Stimulated activated CD4-positive, alpha-beta T cell treated with anti-CD3 and anti-CD28 coated beads, TNF-alpha, amount 100 ng/mL, for 48 hours (primary cell): ENCODE data around the gene PXDC1.

Experiments
- DNase-seq, 3 donors: peaks; one replicate each; pipeline ENCODE4 v3.0.0-alpha.2; 2020; ENCODE audit warnings: low read depth in 3 of 3

The PXDC1 gene

DNA sequence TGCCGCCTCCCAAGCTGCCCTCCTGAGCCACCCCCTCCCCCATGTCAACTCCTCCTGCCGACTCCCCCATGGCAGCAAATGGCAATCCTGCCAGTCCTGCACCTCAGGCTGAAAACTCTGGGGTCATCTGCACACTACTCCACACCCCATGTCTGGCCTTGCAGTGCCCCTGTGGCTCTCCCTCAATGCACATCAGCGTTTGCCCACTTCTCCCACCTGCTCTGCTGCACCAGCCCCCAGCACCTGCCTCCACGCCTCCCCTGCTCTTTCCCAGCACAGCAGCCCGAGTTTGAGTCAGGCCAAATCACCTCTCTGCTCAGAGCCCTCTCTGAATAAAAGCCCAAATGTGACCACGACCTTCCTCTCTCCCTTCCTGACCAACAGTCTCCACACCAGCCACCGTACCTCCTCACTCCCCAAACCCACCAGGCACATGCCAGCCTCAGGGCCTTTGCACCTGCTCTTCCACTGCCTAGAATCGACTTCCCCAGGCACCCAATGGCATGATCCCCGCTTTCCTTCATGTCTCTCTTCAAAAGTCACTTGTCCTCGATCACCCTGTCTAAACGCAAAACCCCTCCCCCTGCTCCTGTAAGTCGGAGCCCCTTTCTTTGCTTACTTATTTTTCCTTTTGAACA is 4.3 kb downstream of the PXDC1 start:
- DNase-seq, result no peak

GRCh38 chr6:3746696-3747095 is 4.8 kb downstream of the PXDC1 start:
- no peak for DNase-seq

DNA sequence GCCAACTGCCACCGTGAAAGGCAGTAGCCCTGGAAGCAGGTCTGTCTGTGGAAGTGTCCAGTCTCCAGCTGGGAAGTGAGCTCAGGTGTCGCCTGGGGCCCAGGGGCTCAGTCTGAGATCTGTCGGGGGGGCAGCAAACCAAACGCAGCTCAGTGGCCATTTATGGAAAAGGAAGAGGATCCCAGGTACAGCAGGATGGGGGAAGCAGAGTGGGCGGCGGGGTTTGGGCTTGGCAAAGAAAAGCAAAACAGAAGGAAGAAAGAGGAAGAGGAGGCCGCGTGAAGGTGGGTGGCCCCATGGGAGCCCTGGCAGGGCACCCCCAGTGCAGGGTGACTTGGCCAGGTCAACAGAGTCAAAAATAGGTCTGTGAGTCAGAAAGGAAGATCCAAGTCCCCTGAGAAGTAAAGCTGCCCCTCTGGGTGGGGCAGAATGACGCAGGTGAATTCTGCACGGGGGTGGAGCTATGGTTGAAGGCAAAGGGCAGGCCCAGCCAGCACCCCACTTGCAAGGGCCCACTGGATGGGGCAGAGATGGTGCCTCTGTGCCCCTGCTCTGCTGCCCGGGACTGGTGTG is 5.3 kb downstream of the PXDC1 start:
- no peak for DNase-seq

DNA sequence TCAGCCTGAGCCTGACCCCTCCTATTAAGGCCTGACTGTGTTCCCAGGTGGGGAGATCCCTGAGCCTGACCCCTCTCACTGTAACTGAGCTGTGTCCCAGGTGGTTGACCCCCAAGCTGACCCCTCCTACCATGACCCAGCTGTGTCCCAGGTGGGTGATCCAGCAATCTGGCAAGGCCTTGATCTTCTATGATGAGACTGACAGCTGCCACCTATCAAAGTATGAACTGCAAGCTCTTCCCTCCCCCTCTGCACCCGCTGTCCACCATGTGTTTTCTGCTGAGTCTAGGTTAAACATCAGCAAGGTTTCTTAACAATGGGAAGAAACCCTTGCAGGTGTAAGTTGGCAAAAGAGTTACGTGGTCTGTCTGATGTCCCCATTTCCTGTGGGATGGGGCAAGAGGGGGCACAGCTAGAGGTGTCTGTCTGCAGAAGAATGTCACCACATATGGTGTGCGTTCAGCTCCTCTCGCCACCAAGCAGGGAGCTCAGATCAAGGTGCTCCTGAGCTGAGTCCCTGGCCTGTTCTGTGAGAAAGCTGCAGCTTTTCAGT is 5.9 kb downstream of the PXDC1 start:
- DNase-seq, result no peak

DNA sequence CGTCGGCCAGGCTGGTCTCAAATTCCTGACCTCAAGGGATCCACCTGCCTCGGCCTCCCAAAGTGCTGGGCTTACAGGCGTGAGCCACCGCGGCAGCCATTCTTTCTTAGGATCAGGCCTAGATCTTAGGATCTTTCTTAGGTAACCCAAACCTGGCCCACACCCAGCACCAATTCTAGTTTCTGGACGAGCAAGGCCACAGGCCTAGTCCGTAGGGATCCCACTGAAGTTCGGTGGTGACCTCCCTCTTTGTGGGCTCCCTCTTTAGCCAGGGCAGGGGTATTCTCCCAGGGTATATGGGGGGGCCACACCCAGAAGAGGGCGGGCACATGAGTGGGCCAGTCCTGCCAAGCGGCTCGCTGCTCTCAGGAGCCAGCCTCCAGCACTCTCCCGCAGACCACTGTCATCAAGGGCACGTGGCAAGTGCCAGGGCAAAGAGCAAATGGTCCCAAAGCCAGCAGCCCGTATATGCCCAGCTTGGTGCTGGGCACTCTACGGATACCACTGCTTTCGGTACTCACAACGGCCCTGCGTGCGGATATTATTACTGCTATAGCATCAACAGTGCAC is 6.5 kb downstream of the PXDC1 start:
- DNase-seq, result no peak

- no peak for DNase-seq
Observed at GRCh38 chr6:3744211-3744900, 7.2 kb downstream of the PXDC1 start.

GRCh38 chr6:3743541-3743940 is 8.0 kb downstream of the PXDC1 start:
- no peak for DNase-seq

GRCh38 chr6:3742426-3743344 is 8.8 kb downstream of the PXDC1 start:
- DNase-seq, result peak; percentile 75 to 89 (median 85)

DNA sequence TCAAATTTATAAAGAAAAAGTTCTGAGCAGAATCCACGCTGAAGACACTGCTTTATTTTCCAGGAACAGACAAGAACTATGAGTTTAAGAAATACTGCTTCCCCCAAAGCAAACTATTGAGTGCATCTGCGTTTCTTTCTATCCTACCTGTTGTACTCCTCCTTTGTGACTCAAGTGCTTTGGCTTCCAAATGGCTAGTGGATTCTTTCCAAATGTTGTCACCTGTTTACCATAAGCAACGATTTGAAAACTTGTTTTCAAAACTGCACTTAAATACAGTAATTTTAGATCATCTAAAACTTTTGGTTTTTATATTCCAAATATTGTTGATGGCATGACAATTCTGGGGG is 9.5 kb downstream of the PXDC1 start:
- no peak for DNase-seq

GRCh38 chr6:3741477-3741871 is 10.0 kb downstream of the PXDC1 start:
- no peak for DNase-seq

GRCh38 chr6:3740551-3741476 is 10.7 kb downstream of the PXDC1 start:
- DNase-seq, result no peak

- DNase-seq, result no peak
Observed at GRCh38 chr6:3739311-3739897, 12.1 kb downstream of the PXDC1 start.

DNA sequence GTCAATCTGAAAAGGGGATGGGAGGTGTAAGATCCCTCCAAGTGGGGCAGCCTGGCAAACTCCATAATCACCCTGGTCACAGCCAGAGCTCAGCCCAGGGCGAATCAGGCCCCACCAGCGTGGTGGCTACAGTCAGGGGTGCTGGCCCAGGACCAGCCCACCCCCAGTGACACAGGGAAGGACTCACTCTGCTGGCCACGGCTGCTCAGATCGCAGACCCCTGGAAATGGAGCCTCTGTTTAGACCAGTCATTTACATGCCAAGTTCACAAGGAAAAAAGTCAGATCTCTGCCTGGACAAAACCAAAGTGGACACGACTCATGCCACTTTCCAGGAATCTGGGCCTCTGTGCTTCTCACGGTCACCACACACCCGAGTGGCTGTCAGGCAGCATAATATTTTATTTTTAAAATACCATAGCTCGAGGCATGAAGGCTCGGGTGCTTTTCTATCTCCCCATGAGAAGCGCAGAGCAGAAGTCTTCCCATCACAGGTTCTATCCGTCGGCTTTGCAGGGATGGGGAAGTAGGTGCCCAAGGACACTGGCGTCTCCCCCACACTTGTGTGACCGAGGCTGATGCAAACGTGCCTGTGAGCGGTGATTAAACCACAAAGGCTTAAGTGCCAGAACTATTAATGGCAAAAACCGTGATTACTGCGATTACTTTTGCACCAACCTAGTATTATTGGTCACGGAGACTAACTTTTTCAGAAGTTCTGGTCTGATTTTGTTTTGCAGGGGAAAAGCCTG is 13.0 kb downstream of the PXDC1 start:
- DNase-seq, result no peak

GRCh38 chr6:3737831-3738210 is 13.7 kb downstream of the PXDC1 start:
- no peak for DNase-seq

- DNase-seq, result no peak
Observed at GRCh38 chr6:3737149-3737830, 14.2 kb downstream of the PXDC1 start.

DNA sequence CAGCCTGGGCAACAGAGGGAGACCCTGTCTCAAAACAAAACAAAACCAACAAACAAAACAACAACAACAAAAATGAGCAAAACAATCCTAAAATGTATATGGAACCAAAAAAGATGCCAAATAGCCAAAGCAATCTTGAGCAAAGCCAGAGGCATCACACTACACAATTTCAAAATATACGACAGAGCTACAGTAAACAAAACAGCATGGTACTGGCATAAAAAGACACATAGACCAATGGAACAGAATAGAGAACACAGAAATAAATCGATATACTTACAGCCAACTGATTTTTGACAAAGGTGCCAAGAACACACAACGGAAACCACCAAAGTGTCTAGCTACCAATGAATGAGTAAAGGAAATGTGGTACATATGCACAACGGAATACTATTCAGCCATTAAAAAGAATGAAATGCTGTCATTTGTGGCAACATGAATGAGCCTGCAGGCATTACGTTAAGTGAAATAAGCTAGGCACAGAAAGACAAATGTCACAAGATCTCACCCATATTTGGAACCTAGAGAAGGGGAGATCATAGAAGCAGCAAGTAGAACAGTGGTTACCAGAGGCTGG is 16.4 kb downstream of the PXDC1 start:
- no peak for DNase-seq

GRCh38 chr6:3734023-3734422 is 17.5 kb downstream of the PXDC1 start:
- DNase-seq, result no peak

DNA sequence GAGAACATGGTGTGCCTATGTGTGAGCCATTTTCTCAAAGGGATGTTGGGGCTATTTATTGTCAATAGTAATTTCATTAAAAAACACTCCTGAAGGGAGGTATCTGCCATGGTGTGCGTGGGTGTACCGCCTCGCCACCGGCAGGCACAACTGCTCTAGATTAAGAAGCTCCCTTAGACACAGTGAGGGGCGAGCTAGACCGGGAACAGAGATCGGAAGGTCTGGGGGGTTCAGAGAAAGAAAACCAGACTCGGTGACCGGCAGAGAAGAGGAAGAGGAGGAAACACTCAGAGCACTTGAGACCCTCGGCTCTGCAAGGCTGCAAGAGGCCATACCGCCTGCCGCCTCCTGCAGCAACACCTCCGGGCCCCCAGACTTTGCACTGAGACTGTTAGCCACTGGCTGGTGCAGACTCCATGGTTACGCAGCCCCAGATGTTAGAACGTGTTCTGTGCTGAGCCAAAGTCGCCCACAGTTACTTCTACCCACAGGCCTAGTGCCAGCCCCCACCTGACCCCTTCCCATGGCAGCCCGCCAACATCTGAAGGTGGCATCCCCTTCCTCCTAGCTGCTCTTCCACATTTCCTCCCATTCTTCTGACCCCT is 18.1 kb downstream of the PXDC1 start:
- no peak for DNase-seq
